RKO (cell line): ENCODE data around the gene GNPTG.

Experiments used
- DNase-seq: peaks from one replicate; pipeline ENCODE4 v3.0.0-alpha.2; 2016; ENCODE audit warnings: low spot score

GNPTG gene

GRCh38 chr16:1394367-1394951 is 42.7 kb downstream of the GNPTG start:
- DNase-seq = no peak

GRCh38 chr16:1395444-1396031 is 43.8 kb downstream of the GNPTG start:
- no peak for DNase-seq

- DNase-seq = no peak
These were observed 46.0 kb downstream of the GNPTG start for GRCh38 chr16:1397779-1398178.

- DNase-seq = no peak
These were observed 46.6 kb downstream of the GNPTG start for GRCh38 chr16:1398351-1398750.

- no peak for DNase-seq
These were observed 47.3 kb downstream of the GNPTG start for GRCh38 chr16:1398826-1399581.

- no peak for DNase-seq
These were observed 49.5 kb downstream of the GNPTG start for GRCh38 chr16:1401061-1401757.

GRCh38 chr16:1401758-1402154 is 50.0 kb downstream of the GNPTG start:
- no peak for DNase-seq

GRCh38 chr16:1403036-1403435 is 51.3 kb downstream of the GNPTG start:
- no peak for DNase-seq

GRCh38 chr16:1403733-1404132 is 52.0 kb downstream of the GNPTG start:
- no peak for DNase-seq

- no peak for DNase-seq
These were observed 56.0 kb downstream of the GNPTG start for GRCh38 chr16:1407753-1408152.

- peak; percentile 86 for DNase-seq
These were observed 56.6 kb downstream of the GNPTG start for GRCh38 chr16:1408171-1408837.

- DNase-seq = no peak
These were observed 61.1 kb downstream of the GNPTG start for GRCh38 chr16:1412847-1413246.
